ENCODE data around the gene TNIP2.

The TNIP2 gene, protein sequence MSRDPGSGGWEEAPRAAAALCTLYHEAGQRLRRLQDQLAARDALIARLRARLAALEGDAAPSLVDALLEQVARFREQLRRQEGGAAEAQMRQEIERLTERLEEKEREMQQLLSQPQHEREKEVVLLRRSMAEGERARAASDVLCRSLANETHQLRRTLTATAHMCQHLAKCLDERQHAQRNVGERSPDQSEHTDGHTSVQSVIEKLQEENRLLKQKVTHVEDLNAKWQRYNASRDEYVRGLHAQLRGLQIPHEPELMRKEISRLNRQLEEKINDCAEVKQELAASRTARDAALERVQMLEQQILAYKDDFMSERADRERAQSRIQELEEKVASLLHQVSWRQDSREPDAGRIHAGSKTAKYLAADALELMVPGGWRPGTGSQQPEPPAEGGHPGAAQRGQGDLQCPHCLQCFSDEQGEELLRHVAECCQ

DNA sequence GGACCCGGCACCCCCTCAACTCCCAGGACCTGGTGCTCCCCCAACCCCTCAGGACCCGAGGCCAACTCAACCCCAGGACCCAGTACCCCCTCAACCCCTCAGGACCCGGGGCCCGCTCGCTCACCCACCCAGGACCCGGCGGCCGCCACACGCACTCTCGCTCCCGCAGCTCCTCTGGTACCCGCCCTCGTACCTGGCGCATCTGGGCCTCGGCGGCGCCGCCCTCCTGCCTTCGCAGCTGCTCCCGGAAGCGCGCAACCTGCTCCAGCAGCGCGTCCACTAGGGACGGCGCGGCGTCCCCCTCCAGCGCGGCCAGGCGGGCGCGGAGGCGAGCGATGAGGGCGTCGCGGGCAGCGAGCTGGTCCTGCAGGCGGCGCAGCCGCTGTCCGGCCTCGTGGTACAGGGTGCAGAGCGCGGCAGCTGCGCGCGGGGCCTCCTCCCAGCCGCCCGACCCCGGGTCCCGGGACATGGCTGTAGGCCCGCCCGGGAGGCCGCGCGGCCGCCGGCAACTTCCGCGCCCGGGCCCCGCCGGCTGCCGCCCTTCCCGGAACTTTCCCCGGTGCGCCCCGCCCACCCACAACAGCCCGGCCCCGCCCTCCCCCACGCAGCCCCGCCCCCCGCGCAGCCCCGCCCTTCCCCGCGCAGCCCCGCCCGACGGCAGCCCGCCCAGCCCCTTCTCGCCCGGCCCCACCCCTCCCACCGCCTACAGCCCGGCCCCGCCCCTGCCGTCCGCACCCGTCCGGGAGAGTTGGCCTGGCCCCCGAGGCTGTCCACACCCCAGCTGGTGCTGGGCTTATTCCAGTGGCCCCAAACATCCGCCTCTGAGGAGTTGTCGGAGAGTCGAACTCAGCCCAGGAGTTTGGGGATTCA lies at the start of gene TNIP2:
TNIP2 (minus strand) TSS at position 516 of the 870 bp plus-strand sequence; CDS start at position 469, 47 bp downstream.
- in situ Hi-C loops (cut with MboI; ENCODE audit: low sequenced_read_pairs) = no loop called here

DNA sequence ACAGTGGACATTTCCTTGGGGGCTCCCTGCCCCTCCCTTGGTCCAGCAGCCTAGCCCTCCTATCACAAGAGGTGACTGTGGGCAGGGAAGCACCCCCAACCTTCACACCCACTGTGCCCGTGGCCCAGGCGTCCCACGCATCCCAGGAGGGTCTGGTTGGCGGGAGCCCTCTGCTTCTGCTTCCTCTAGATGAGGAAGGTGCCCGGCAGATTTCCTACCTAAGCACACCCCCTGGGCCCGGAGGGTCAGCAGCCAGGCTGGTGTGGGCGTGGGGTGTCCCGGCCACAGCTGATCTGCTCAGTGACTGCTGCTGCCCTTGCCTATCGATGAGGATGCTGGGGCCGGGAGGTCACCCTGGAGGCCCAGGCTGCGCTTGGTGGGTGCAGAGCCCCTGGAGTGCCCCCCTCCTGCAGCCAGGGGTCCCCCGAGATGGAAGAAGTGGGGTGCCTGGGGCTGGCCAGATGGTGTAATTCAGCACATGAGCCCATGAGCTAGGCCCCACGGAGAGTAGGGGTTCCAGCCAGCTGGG lies 48.9 kb upstream of the TNIP2 start:
- in situ Hi-C loops (cut with MboI; ENCODE audit: low sequenced_read_pairs) = no loop called here

DNA sequence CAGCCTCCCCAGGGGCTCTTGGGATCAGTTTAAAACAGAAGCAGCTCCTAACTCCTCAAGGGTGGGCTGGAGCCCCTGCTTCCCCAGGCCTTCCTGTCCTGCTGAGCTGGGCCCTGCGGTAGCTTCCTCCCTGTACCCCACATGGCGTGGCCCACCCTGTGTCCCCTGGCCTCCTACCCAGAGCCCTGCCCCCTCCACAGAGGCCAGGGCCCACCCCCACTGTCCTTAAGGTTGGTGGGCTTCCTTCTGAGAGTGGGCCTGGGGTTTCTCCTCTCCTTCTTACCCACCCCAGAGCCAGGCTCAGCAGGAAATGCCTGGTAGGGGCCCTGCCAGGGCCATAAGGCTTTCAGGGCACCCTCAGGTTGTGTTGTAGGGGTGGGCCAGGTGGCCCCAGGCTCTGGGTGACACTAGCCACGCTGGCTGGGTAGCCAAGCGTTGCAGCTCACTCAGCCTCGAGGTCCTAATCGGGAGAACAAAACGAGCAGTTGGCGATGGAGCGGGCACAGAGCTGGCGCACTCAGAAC lies 48.4 kb upstream of the TNIP2 start:
- in situ Hi-C loops (cut with MboI; ENCODE audit: low sequenced_read_pairs) = no loop called here

- in situ Hi-C loops (cut with MboI; ENCODE audit: low sequenced_read_pairs) = no loop called here
Measured at GRCh38 chr4:2803624-2804448, 47.7 kb upstream of the TNIP2 start.

GRCh38 chr4:2802618-2803531 lies 46.7 kb upstream of the TNIP2 start:
- in situ Hi-C loops (cut with MboI; ENCODE audit: low sequenced_read_pairs) = no loop called here

DNA sequence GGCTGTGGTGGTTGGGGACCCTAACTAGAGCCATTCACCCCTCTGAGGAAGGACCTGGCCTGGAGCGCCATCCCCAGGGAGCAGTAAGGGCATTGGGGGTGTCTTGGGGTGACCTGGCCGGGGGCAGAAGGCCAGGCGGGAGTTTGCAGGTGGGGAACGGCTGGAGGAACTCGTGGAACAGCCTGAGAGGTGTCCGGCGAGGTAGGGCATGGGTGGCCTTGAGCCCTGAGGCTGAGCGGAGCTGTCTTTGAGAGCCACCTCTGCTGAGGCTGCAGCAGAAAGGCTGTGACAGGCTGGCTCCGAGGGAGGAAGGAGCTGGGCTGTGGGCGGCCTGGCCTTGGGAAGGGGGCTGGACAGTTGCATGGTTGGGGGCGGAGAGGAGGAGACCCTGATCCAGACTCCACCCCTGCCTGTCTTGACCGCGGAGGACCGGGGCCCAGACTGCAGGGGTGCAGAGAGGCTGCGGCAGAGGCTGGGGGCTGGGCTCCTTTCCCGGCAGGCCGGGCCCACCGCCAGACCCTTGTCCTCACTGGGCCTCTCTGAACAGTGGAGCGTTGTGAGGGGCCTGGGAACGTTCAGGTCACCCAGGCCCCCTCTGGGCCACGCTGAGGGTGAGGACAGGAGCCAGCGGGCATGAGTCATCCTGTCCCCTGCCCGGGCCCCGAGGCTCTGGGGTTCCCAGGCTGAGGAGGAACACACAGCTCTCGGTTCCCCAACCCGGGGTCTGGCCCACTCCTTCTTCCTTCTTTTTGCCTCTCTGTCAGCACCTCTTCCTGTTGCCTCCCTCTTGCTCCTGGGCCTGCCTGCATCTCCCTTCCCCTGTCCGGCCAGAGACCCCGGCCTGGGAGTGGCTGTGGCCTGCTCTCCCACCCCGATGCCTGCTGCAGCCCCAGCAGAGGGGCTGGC lies 44.8 kb upstream of the TNIP2 start:
- in situ Hi-C loops (cut with MboI; ENCODE audit: low sequenced_read_pairs) = no loop called here

- in situ Hi-C loops (cut with MboI; ENCODE audit: low sequenced_read_pairs) = no loop called here
Measured at GRCh38 chr4:2799971-2800690, 44.0 kb upstream of the TNIP2 start.

- in situ Hi-C loops (cut with MboI; ENCODE audit: low sequenced_read_pairs) = no loop called here
Measured at GRCh38 chr4:2799224-2799911, 43.2 kb upstream of the TNIP2 start.

DNA sequence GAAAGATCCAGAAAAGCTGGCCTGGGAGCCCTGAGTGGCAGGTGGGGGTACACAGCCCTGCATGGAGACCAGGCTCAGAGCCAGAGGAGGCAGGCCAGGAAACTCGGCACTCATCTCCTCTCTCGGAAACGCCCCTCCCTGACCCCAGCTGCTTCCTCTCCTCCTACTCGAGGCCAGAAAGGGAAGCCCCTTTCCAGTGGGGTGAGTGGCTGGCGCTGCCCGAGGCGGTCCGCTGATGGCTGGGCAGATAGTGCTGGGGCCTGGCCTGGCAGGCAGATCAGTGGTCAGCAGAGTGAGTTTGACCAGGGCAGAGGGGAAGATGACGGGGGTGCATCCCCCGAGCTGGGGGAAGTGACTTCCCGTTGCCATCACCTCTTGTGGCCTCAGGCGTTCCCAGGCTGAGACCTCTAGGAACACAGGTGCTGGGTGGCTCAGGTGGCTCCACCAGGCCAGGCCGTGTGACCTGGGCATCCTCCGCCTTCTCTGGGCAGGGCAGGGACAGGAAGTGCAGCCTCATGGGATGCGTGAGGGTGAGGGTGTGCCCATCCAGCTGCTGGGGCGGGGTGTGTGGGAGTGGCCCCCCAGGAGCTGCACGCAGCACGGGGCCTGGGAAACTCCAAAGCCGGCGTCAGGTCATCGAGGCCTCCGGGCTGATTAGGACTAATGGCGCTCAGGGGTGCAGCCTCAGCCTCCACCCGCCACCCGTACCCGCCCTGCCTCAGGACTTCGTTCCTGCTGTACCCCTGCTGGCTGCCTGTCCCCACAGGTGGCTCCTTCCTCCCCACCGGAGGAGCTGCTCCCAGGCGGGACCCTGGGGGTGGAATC lies 42.5 kb upstream of the TNIP2 start:
- in situ Hi-C loops (cut with MboI; ENCODE audit: low sequenced_read_pairs) = no loop called here

DNA sequence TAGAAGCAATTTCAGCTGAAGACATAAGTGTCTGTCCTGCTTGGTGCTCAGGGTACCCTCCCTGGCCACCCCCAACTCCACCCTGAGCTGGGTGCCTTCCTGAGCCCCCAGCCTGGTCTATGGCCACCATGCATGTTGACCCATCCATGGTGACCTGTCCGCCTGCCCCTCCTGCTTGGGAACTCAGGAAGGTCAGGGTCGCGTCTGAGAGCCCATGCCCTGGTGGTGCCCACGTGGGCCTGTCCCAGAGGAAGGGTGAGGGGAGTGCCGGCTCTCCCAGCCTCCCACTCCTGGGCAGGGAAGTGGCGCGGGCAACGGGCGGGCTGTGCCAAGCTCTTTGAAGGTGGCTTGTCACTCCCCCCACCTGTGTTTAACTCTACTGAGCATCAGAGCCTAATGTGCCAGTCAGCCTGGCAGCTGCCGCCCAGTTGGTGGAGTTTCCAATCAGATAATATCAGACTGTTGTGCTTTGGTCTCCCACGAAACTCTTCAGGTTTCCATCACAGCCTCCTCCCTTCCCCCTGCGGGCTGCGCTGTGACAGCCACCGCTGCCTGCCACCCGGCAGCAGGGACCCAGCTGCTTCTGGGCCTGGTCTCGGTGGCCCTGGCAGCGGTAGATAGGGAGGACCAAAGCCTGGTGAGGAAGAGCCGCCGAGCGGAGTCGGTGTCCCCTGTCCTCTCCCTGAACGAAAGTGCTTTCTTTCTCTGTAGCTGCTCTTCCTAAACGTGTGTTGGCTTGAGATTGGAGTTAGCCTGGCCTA lies 41.6 kb upstream of the TNIP2 start:
- in situ Hi-C loops (cut with MboI; ENCODE audit: low sequenced_read_pairs) = no loop called here

- in situ Hi-C loops (cut with MboI; ENCODE audit: low sequenced_read_pairs) = no loop called here
Measured at GRCh38 chr4:2796849-2797544, 40.9 kb upstream of the TNIP2 start.

- in situ Hi-C loops (cut with MboI; ENCODE audit: low sequenced_read_pairs) = no loop called here
Measured at GRCh38 chr4:2795893-2796848, 40.0 kb upstream of the TNIP2 start.

DNA sequence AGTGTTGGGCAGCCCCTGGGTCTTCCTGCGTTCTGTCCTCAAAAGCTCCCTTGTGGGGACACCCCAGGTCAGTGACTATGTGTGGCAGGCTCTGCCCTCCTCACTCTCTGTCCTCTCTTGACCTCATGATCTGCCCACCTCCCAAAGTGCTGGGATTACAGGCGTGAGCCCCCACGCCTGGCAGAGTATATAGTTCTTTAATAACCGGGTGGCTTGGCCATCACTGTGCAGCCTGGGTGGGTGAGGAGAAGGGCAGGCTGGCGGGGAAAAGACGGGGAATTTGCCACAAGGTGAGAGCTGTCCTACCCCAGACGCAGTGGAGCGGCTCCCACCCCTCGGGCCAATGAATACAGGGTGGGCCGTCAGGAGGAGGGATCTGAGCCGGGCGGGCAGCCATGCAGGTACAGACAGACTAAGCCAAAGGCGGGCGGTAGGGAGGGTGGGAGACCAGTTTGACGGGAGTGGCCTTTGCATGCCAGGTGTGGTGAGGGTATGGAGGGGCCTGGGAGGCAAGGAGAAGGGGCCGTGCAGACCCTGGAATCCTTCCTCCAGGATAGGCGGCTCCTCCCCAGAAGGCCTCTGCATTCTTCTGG lies 39.3 kb upstream of the TNIP2 start:
- in situ Hi-C loops (cut with MboI; ENCODE audit: low sequenced_read_pairs) = no loop called here

Data from HL-60/S4 treated with retinoic acid at 250 ng/mL for 4 days and 3 days (cell line).